NAMALWA (cell line): Measurements from ENCODE around the gene CCDC17.
A peak's percentile ranks its signal among the peaks of the same experiment; 100 is the strongest.

Experiments used
- DNase-seq: peaks from one replicate; pipeline ENCODE4 v3.0.0-alpha.2; 2015; ENCODE audit warnings: low spot score

CCDC17 gene

DNA sequence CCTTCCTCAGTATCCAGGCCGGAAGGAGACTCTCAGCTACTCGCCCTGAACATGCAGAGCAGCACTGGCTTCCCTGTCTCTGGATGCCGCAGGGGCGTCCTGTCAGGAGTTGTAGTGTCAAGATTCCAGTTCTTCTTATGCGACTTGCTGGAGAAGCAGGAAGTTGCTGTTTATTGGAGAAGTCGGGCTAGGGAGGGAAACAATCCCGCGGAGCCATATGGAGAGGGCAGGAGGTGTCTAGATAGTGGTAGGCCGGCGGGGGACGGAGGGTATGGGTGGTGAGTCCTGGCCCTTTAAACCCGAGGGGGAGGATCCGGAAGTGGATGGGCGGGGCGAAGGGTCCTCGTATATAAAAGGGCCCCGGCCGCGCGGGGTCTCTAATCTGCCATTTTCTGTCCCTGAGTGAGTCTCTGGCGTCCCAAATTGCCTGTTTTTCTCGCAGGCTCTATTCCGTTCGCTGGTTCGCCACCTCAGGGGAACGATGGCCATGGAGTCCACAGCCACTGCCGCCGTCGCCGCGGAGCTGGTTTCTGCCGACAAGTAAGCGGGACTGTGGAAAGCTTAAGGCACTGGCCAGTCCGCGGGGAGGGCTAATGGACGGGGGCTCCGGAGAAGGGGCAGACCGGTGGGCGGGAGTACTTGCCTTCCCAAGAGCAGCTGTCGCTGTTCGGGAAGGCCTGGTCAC, 40.0 kb downstream of the CCDC17 start, which contains the start of gene NASP:
TSS of gene NASP (plus strand) at position 376 of the 685 bp plus-strand sequence. CDS start at position 482, 106 bp downstream.
- DNase-seq = peak; percentile 91

DNA sequence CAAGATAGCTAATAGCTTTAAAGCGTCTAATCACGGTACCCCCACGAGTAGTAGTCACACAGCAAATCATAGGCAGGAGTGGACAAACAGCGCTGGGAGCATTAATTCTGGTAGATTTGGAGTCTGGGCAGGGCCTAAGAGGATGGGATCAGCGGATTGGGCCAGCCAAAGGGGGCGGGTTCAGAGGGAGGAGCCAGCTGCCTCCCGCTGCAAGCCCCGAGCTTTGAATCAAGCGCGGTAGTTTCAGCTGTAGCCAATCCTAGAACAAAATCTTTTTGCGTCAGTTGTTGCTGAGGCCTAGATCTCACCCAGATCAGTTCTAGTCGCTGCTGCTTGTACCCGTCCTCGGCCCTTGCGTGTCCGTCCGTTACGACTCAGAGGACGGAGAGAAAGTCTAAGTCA, 40.6 kb downstream of the CCDC17 start:
- DNase-seq = peak; percentile 99

DNA sequence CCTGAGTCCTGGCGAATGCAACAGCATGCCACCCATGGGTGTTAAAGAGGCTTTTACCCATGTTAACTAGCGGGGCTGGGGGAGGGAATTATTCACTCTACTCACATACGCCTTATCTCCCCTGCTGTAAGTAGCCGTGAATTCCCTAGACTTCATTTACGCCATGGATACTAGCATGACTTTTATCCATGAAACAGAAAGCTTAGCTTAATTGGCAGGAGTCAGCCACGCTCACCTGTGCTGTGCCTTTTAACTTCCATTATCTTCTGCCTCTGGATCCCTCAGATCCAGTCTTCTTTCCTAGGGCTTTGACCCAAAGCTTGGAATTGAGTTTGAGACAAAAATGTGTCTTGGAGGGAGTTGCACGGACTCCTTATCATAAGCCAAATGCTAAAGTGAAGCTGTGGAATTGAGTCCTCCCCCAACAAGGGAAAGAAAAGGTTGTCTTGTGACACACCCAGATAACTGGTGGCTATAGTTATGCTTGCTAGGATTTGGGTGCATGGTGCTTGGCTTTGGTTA, 49.7 kb downstream of the CCDC17 start:
- DNase-seq = no peak

DNA sequence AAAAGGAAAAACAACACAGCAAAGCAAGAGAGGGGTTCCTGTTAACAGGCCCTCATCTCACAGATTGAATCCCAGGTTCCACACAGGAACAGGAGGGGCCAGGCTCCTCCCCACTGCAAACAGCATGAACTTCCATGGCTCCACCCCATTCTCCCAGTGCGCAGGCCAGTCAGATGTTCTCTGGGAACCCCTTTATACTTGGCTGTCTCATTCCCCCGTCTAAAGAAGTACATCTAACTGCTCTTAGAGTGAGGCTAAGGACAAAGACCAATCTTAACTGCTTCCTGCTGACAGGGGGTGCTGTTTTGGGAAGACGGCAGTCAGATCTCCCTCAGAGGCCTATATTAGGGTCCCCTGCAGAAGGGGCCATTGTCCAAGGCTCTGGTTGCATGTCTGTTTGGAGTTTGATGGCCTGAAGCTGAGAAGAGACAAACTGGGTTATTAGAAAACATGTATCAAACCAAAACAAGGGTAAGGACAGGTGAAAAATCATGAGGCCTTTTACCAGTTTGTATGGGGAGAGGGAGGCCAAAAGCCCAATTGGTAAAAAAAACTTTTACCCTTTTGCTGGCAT, 50.5 kb downstream of the CCDC17 start:
- no peak for DNase-seq

DNA sequence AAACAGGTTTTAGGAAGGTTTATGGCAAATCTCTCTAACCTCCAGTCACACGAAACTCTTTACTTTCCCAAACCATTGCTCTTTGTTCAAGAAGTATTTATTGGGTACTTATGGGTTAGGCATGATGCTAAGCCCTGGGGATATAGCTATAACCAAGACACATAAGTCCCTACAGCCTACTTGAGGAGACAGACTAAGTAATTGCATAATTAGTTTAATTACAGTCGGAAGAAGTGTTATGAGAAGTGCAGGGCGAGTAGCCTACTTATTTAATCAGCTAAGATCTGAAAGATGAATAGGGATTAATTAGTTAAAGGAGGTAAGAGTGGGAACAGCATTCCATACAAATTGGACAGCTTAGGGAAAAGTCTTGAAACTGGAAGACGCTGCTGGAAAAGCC, 53.2 kb downstream of the CCDC17 start:
- no peak for DNase-seq
